ENCODE results near the gene FABP3. TPM values are rescaled to one million over a fixed set of nuclear protein-coding genes. Genes with fewer than 3 reads are reported as not detected.

Gene FABP3
- polyA plus RNA-seq, 2 of the 4 experiments (the other 2 are of a cell fraction): not detected

DNA sequence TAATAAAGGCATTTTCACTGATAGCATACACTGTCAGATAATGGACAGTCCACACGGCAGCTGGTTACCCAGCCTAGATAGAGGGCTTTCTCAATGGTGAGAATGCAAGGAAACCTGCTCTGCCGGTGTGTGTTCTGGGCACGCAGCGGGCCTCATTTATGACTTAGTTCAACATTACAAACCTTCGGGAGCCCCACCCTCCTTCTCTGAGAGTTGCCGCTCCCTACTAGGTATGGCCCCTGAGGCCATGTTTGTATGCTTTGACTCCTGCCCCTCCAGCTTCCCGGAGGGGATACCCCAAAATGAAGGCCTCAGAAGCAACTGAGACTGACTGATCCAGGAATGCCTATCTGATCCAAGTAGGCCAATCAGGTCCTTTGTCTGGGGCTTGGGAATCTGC lies 17.2 kb upstream of the FABP3 start:
- Histone ChIP-seq H3K9me3 (no peaks in the 10 kb centered on the region), H3K27ac (no peak overlapping the region), H3K4me1 (no peaks in the 10 kb centered on the region), H3K4me2 (no peak overlapping the region), H3K4me3 (no peak overlapping the region)
- ChIA-PET CTCF (interaction anchor here (1.6 to 11.3 kb wide), 2 partner anchors 32 to 159 kb away, joined by 12 to 151 read pairs; no protein-coding TSS in a partner anchor), POLR2A (no interaction called here)
- WGBS (ENCODE audit: missing lambda C conversion rate): 80% methylated on average over 7 of the region's 7 CpGs
- TF ChIP-seq EP300 (IDR thresholded peaks at IDR 0.05): no peak
- no peak for TF ChIP-seq RCOR1 (IDR thresholded peaks at IDR 0.05; ENCODE audit: low read depth, low read length)
- TF ChIP-seq KDM1A (IDR thresholded peaks at IDR 0.05; ENCODE audit: low read depth): no peak
- TF ChIP-seq FOSB (CRISPR knock-in tag; IDR thresholded peaks at IDR 0.05): no peak
- TF ChIP-seq MAZ (IDR thresholded peaks at IDR 0.05; ENCODE audit: borderline replicate concordance, low read depth, low read length): no peak
- TF ChIP-seq, protein P1, sequence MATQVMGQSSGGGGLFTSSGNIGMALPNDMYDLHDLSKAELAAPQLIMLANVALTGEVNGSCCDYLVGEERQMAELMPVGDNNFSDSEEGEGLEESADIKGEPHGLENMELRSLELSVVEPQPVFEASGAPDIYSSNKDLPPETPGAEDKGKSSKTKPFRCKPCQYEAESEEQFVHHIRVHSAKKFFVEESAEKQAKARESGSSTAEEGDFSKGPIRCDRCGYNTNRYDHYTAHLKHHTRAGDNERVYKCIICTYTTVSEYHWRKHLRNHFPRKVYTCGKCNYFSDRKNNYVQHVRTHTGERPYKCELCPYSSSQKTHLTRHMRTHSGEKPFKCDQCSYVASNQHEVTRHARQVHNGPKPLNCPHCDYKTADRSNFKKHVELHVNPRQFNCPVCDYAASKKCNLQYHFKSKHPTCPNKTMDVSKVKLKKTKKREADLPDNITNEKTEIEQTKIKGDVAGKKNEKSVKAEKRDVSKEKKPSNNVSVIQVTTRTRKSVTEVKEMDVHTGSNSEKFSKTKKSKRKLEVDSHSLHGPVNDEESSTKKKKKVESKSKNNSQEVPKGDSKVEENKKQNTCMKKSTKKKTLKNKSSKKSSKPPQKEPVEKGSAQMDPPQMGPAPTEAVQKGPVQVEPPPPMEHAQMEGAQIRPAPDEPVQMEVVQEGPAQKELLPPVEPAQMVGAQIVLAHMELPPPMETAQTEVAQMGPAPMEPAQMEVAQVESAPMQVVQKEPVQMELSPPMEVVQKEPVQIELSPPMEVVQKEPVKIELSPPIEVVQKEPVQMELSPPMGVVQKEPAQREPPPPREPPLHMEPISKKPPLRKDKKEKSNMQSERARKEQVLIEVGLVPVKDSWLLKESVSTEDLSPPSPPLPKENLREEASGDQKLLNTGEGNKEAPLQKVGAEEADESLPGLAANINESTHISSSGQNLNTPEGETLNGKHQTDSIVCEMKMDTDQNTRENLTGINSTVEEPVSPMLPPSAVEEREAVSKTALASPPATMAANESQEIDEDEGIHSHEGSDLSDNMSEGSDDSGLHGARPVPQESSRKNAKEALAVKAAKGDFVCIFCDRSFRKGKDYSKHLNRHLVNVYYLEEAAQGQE (IDR thresholded peaks at IDR 0.05): no peak
- TF ChIP-seq SREBF2 (IDR thresholded peaks at IDR 0.05): no peak
- TF ChIP-seq, protein P2, sequence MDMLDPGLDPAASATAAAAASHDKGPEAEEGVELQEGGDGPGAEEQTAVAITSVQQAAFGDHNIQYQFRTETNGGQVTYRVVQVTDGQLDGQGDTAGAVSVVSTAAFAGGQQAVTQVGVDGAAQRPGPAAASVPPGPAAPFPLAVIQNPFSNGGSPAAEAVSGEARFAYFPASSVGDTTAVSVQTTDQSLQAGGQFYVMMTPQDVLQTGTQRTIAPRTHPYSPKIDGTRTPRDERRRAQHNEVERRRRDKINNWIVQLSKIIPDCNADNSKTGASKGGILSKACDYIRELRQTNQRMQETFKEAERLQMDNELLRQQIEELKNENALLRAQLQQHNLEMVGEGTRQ (IDR thresholded peaks at IDR 0.05): no peak
- TF ChIP-seq ZSCAN20 (CRISPR knock-in tag; IDR thresholded peaks at IDR 0.05): no peak
- TF ChIP-seq NR3C1 (IDR thresholded peaks at IDR 0.05): no peak
- TF ChIP-seq, protein P3, sequence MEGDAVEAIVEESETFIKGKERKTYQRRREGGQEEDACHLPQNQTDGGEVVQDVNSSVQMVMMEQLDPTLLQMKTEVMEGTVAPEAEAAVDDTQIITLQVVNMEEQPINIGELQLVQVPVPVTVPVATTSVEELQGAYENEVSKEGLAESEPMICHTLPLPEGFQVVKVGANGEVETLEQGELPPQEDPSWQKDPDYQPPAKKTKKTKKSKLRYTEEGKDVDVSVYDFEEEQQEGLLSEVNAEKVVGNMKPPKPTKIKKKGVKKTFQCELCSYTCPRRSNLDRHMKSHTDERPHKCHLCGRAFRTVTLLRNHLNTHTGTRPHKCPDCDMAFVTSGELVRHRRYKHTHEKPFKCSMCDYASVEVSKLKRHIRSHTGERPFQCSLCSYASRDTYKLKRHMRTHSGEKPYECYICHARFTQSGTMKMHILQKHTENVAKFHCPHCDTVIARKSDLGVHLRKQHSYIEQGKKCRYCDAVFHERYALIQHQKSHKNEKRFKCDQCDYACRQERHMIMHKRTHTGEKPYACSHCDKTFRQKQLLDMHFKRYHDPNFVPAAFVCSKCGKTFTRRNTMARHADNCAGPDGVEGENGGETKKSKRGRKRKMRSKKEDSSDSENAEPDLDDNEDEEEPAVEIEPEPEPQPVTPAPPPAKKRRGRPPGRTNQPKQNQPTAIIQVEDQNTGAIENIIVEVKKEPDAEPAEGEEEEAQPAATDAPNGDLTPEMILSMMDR (IDR thresholded peaks at IDR 0.05): no peak
- no peak for TF ChIP-seq HOXB5 (CRISPR knock-in tag; IDR thresholded peaks at IDR 0.05)
- no peak for TF ChIP-seq RARB (CRISPR knock-in tag; IDR thresholded peaks at IDR 0.05)
- TF ChIP-seq BHLHE40 (IDR thresholded peaks at IDR 0.05; ENCODE audit: low read depth, low read length): no peak
- DNase-seq (ENCODE audit: low read depth in 1 of 2, low spot score in 1 of 2): no peak
- no peak for ATAC-seq
- FAIRE-seq: no peak

DNA sequence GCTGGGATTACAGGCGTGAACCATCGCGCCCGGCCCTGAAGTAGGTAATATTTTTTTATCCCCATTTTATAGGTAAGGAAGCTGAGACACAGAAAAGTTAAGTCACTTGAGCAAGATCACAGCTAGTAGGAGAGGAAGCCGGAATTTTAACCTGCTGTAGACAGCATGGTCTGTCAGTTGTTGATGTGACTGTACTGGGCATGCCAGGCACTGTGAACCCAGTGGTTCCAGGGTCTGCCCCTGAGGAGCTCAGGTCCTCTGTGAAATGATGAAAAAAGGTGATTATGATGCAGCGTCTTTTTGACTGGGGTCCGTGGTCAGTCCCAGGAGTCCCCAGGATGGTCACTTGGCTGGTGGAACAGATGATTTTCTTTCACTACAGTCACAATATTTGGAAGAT lies 16.7 kb upstream of the FABP3 start:
- no peaks in the 10 kb centered on the region for H3K9me3 ChIP-seq
- 76% methylated on average over 7 of the region's 7 CpGs for WGBS (ENCODE audit: missing lambda C conversion rate)
- H3K27ac ChIP-seq: no peak overlapping the region
- no peak for DNase-seq (ENCODE audit: low read depth in 1 of 2, low spot score in 1 of 2)
- ATAC-seq: no peak
- TF ChIP-seq FOSB (CRISPR knock-in tag; IDR thresholded peaks at IDR 0.05) (no peak), JUN (IDR thresholded peaks at IDR 0.05) (no peak), TFCP2L1 (CRISPR knock-in tag; IDR thresholded peaks at IDR 0.05) (no peak), EP300 (IDR thresholded peaks at IDR 0.05) (no peak), FOSL2 (IDR thresholded peaks at IDR 0.05) (no peak), FOSL2 (CRISPR knock-in tag; IDR thresholded peaks at IDR 0.05) (no peak), CEBPB (IDR thresholded peaks at IDR 0.05) (no peak)
- TF ChIP-seq, protein P4, sequence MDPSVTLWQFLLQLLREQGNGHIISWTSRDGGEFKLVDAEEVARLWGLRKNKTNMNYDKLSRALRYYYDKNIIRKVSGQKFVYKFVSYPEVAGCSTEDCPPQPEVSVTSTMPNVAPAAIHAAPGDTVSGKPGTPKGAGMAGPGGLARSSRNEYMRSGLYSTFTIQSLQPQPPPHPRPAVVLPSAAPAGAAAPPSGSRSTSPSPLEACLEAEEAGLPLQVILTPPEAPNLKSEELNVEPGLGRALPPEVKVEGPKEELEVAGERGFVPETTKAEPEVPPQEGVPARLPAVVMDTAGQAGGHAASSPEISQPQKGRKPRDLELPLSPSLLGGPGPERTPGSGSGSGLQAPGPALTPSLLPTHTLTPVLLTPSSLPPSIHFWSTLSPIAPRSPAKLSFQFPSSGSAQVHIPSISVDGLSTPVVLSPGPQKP (IDR thresholded peaks at IDR 0.05; ENCODE audit: low read depth, low read length): no peak
- no peak overlapping the region for H3K4me3 ChIP-seq
- H3K4me2 ChIP-seq: no peak overlapping the region
- FAIRE-seq: no peak
- CTCF ChIA-PET: interaction anchor here (1.0 to 11.3 kb wide), 2 partner anchors 33 to 159 kb away, joined by 4 to 151 read pairs; no protein-coding TSS in a partner anchor
- no peaks in the 10 kb centered on the region for H3K4me1 ChIP-seq
- POLR2A ChIA-PET: no interaction called here

All from A549 (cell line).